COR-L47 (cell line): ENCODE data around the gene ATF4.
A peak's percentile ranks its signal among the peaks of the same experiment; 100 is the strongest.
"Not testable (repeated sequence)": the region's sequence is repeated elsewhere in the genome, so short reads cannot be mapped to it uniquely, and the experiment has no call there.

ENCODE experiments used
- DNase-seq: peaks from one replicate; lab custom pipeline; 2025; lab: John Stamatoyannopoulos, UW

ATF4 gene

GRCh38 chr22:39511226-39511625, 9.1 kb upstream of the ATF4 start:
- DNase-seq, result no peak

GRCh38 chr22:39512026-39512425, 8.3 kb upstream of the ATF4 start:
- no peak for DNase-seq

- no peak for DNase-seq
Observed at GRCh38 chr22:39513791-39514190, 6.6 kb upstream of the ATF4 start.

- DNase-seq, result no peak
Observed at GRCh38 chr22:39514373-39514973, 5.9 kb upstream of the ATF4 start.

GRCh38 chr22:39515266-39516050, 4.9 kb upstream of the ATF4 start:
- no peak for DNase-seq

GRCh38 chr22:39517470-39517869, 2.9 kb upstream of the ATF4 start:
- DNase-seq, result no peak

GRCh38 chr22:39518144-39518786, 2.1 kb upstream of the ATF4 start:
- no peak for DNase-seq

- DNase-seq, result no peak
Observed at GRCh38 chr22:39518996-39519680, 1.2 kb upstream of the ATF4 start.

GRCh38 chr22:39519681-39520225, 609 bp upstream of the ATF4 start:
- peak; percentile 99 for DNase-seq

- not testable (repeated sequence) for DNase-seq
Observed at GRCh38 chr22:39521106-39521885, 934 bp downstream of the ATF4 start.

- DNase-seq, result not testable (repeated sequence)
Observed at GRCh38 chr22:39522091-39522490, 1.7 kb downstream of the ATF4 start.

- DNase-seq, result no peak
Observed at GRCh38 chr22:39522567-39523300, 2.4 kb downstream of the ATF4 start.

- no peak for DNase-seq
Observed at GRCh38 chr22:39524089-39524752, 3.9 kb downstream of the ATF4 start.

- DNase-seq, result no peak
Observed at GRCh38 chr22:39524753-39525657, 4.6 kb downstream of the ATF4 start.

- no peak for DNase-seq
Observed at GRCh38 chr22:39525658-39525975, 5.3 kb downstream of the ATF4 start.

GRCh38 chr22:39526736-39527171, 6.4 kb downstream of the ATF4 start:
- DNase-seq, result no peak

GRCh38 chr22:39527481-39527961, 7.2 kb downstream of the ATF4 start:
- no peak for DNase-seq

- no peak for DNase-seq
Observed at GRCh38 chr22:39528080-39528661, 7.8 kb downstream of the ATF4 start.
